NCI-H1417 treated with DMSO at 0.1 percent for 48 hours (cell line): ENCODE data around the gene SPZ1.
"Not testable (repeated sequence)": the region's sequence is repeated elsewhere in the genome, so short reads cannot be mapped to it uniquely, and the experiment has no call there.

Experiments used
- DNase-seq: peaks from one replicate; lab custom pipeline; 2025; lab: John Stamatoyannopoulos, UW

The SPZ1 gene

GRCh38 chr5:80319702-80320101 is at the start of gene SPZ1:
TSS of gene SPZ1 (plus strand) at chr5:80320002. CDS start at chr5:80320216, 214 bp downstream.
- DNase-seq: no peak

GRCh38 chr5:80270543-80270942 is 49.3 kb upstream of the SPZ1 start:
- DNase-seq: not testable (repeated sequence)

- DNase-seq: no peak
Measured at GRCh38 chr5:80275347-80275746, 44.5 kb upstream of the SPZ1 start.

- no peak for DNase-seq
Measured at GRCh38 chr5:80276186-80276585, 43.6 kb upstream of the SPZ1 start.

GRCh38 chr5:80277191-80277590 is 42.6 kb upstream of the SPZ1 start:
- DNase-seq: no peak

GRCh38 chr5:80282054-80282453 is 37.7 kb upstream of the SPZ1 start:
- DNase-seq: no peak

- no peak for DNase-seq
Measured at GRCh38 chr5:80283360-80283759, 36.4 kb upstream of the SPZ1 start.

GRCh38 chr5:80284720-80285119 is 35.1 kb upstream of the SPZ1 start:
- DNase-seq: no peak

GRCh38 chr5:80288177-80288576 is 31.6 kb upstream of the SPZ1 start:
- no peak for DNase-seq

GRCh38 chr5:80289320-80289719 is 30.5 kb upstream of the SPZ1 start:
- DNase-seq: no peak

GRCh38 chr5:80291761-80292160 is 28.0 kb upstream of the SPZ1 start:
- DNase-seq: no peak

- DNase-seq: no peak
Measured at GRCh38 chr5:80296121-80296520, 23.7 kb upstream of the SPZ1 start.

GRCh38 chr5:80299601-80300000 is 20.2 kb upstream of the SPZ1 start:
- no peak for DNase-seq

GRCh38 chr5:80300125-80300524 is 19.7 kb upstream of the SPZ1 start:
- no peak for DNase-seq

- not testable (repeated sequence) for DNase-seq
Measured at GRCh38 chr5:80300796-80301195, 19.0 kb upstream of the SPZ1 start.

GRCh38 chr5:80301342-80301741 is 18.5 kb upstream of the SPZ1 start:
- not testable (repeated sequence) for DNase-seq

GRCh38 chr5:80302636-80303035 is 17.2 kb upstream of the SPZ1 start:
- DNase-seq: no peak

- no peak for DNase-seq
Measured at GRCh38 chr5:80308526-80308925, 11.3 kb upstream of the SPZ1 start.

- DNase-seq: no peak
Measured at GRCh38 chr5:80309871-80310665, 9.7 kb upstream of the SPZ1 start.

GRCh38 chr5:80315244-80315643 is 4.6 kb upstream of the SPZ1 start:
- no peak for DNase-seq

GRCh38 chr5:80318212-80318611 is 1.6 kb upstream of the SPZ1 start:
- DNase-seq: no peak

GRCh38 chr5:80324912-80325311 is 5.1 kb downstream of the SPZ1 start:
- DNase-seq: no peak

GRCh38 chr5:80326468-80326867 is 6.7 kb downstream of the SPZ1 start:
- DNase-seq: no peak

GRCh38 chr5:80337379-80337778 is 17.6 kb downstream of the SPZ1 start:
- no peak for DNase-seq
